T-helper 9 cell (primary cell): ENCODE measurements around the gene CHCHD6.

Source experiments
- DNase-seq: peaks from one replicate; pipeline ENCODE4 v3.0.0-alpha.2; 2020

The CHCHD6 gene

DNA sequence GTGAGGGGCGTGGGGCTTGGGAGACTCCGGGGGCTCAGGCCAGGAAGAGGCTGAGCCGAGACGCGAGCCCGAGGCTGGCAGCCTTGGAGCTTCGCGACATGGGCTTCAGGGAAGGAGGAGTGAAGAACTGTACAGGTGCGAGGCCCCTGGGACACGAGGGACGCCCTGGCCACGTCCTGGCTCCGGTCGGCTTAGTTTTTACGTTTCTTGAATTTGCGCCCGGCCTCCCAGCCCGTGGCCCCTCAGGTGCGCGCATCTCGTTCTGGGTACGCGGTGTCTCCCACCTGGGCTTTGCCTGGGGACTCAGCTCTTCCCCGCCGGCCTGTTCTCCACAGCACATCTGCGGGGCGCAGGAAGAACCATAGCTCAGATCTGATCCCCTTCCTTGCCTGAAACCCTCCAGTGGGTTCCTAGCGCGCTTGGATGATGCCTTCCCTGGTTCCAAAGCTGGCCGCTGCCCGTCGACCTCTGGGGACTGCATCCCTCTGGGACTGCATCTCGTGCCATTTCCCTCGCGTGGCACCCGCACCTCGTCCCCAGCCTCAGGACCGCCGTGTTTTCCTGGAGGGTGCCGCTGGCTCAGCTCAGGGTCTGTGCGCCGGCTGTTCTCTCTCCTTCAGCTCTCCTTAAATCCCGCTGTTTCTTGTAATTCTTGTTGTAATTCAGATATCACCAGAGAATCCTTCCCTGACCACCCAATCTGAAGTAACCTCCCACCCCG lies 614 bp downstream of the CHCHD6 start:
- DNase-seq, result no peak

DNA sequence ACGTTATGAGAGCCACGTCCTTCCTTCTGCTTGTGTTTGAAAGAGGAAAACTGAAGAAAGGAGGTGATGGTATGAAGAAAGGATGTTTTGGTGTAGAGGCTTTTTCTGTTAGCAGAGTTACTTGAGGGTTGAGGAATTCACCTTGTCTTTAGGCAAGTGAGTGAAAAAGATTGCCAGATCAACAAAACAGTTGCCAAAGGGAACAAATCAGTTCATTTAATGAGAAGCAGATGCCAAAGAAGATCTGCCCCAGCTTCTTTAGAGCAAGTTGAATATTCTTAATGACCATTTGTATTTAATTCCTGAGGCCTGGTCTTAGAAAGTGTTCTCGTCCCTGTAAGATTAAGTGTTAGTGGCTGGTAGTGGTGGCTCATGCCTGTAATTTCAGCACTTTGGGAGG lies 2.6 kb downstream of the CHCHD6 start:
- no peak for DNase-seq

GRCh38 chr3:126711121-126711760 lies 7.2 kb downstream of the CHCHD6 start:
- DNase-seq, result no peak

DNA sequence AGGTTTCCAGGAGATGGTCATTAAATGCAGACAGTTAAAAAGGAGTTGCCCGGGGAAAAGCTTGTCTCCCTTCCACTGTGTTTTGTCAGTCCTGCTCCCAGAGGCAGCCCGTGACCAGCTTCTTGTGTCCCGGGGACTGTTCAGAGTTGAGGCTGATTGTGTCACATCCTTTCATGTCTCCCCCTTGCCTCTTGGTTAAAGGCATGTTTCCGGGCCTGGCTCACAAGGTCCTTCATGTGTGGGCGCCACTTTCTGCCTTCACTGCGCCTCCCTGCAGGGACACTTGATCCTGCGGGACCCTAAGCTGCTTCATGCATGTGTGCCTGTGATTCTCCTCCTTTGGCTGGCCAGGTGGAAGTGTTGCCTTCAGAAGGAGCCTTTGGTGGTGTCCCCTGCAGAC lies 9.2 kb downstream of the CHCHD6 start:
- DNase-seq, result no peak

- DNase-seq, result no peak
Measured at GRCh38 chr3:126714276-126714900, 10.3 kb downstream of the CHCHD6 start.

DNA sequence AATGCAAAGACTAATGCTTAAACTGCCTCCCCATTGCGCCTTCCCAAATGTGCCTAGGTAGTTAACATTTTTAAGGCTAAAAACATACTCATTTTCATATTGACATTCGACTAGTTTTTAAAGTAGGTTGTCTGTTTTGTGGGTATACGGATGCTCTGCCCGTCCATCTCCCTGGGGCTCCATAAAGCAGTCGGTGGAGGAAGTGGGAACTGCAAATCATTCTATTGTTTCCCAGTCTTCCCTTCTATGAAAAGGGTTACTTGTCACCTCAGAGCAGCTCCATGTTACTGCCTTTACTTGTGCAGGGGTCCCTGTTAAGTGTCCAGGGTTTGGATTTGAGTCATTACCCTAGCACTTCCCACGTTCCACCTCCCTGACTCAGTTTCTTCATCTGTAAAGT lies 10.9 kb downstream of the CHCHD6 start:
- DNase-seq, result no peak

DNA sequence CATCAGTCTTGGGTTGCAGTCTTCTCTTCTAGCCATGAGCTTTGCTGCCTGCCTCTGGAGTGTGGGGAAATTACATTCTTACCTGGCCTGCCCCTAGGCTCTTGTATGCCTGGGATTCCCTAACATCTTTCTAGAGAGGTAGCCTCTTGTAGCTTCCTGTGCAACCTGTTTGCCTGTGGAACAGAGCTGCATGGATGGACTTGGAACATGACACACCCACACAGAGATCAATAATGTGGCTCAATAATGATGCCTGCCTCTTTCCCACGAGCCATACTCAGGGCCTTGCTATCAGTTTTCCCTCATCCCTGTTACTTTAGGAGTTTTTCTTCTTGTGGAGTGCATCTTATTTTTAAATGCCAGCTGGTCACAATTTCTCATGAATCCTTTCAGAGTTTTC lies 11.4 kb downstream of the CHCHD6 start:
- no peak for DNase-seq

DNA sequence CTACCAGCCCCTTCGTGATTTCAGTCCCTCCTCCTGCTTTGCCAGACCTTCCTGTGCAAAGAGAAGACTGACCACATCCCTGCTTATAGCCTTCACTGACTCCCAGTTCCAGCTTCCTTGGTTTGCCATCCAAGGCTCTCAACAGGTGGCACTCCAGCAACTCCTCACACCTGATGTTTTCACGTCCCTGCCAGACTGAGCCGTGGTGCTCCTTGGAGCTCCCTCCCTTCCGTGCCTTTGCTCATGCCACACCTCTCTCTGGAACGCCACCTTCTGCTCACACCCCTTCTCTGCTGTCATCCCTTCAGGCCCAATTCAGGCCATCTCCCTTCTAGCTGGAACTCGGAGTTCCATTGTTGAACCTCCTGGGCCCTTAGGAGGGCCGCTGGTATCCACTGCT lies 12.0 kb downstream of the CHCHD6 start:
- DNase-seq, result no peak

DNA sequence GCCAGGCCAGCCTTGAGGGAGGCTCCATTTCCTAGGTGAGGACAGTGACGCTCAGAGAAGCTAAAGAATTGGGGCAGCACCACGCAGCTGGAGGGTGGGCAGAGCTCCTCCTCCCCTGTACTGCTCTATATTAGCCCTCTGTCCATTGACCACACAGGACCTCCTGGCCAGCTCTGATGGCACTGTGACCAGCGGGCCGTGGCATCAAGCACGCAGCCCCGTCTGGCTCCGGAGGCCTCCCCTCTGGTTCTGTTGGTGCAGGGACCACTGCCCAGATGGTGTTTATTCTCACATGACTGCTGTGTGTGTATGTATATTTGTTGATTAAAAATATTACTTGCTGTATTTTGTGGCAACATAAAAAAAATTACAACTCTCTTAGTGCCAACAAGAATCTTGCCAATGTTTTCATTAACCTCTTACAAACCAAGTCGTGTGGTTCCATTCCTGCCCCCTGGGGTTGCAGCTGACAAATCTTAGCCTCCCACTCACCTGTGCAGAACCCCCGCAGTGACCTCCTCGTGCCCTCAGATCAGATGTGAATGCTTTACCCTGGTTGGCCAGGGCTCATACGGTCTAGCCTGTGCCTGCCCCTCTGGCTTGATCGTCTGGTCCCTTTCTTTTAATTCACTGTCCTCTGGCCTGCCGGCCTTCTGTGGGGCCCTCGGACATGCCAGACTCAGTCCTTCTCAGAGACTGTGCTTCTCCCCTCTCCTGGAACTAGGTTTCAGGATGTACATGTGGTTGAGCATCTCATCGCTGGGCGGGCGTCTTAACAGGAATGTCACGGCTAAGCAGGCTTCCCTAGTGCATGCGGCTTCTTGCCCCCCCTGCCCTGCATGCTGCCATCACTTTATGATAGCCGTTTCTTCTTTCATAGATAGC lies 14.8 kb downstream of the CHCHD6 start:
- DNase-seq, result no peak

GRCh38 chr3:126720596-126720995 lies 16.6 kb downstream of the CHCHD6 start:
- DNase-seq, result no peak

GRCh38 chr3:126721246-126721645 lies 17.2 kb downstream of the CHCHD6 start:
- DNase-seq, result no peak

- DNase-seq, result no peak
Measured at GRCh38 chr3:126723237-126723636, 19.2 kb downstream of the CHCHD6 start.

- no peak for DNase-seq
Measured at GRCh38 chr3:126723801-126724200, 19.8 kb downstream of the CHCHD6 start.

DNA sequence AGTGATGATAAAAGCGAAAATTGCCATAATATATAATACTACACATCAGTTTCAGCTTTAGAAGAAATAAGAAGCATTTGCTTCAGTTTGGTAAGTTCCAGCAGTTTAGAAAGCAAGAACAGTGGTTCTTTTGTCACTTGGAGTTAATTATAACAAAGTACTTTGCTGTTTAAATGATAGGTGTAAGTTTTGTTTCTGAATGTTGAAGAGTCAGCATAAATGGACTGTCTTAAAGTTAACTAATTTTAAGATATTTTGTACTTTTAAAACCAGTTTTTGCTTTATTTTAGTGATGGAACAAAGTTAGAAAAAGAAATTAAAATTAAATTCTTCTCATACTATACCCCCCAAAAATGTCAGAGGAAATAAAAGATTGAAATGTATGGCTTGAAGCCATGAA lies 24.6 kb downstream of the CHCHD6 start:
- no peak for DNase-seq

DNA sequence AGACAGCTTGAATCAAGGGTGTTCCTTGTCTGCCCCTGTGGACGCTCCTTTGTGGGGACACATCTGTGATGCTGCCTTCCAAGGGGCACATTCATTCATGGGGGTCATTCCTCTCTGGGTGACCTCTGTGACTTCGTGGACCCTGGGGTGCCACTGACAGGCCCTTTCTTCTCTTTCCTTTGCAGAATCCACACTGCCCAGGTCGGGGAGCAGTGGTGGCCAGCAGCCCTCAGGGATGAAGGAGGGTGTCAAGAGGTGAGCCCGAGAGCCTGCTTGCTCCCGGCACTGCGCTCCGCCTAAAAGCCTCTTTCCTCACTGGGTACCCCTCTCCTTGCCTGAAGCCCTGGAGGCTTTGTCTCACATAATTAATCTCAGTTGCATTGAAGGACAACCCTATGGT lies 26.3 kb downstream of the CHCHD6 start:
- DNase-seq, result no peak

- no peak for DNase-seq
Measured at GRCh38 chr3:126731044-126731443, 27.0 kb downstream of the CHCHD6 start.

DNA sequence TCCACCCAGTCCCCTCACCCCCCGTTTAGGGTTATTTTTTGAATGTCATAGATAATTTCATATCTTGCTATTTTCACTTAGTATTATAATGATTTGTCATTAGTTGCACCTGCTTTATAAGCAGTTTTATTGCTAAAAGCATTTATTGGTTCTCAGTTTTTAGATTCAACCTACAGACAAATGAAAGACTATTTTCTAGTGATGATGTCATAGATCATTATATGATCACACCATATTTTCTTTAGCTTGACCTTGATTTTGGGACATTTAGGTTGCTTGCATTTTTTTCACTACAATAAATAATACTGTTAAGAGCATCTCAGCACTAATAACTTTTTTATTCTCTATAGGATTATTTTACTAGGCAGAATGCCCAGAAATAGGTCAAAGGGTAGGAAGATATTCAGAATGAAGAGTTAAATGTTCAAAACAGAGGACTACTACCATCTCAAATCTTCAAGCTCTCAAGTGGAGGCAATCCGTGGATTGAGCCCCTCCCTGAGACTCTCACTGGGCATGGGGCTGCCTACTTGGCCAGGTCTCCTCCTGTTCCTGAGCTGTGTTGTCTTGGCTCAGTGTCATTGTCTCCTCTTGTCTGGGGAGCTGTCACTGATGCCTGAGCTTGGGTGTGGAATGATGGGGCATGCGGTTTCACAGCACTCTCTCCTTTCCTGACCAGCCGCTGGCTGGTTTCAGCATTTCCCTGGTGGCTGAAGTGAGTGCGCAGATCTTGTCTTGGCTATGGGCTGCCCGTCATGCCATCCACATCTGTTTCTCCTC lies 28.4 kb downstream of the CHCHD6 start:
- no peak for DNase-seq

DNA sequence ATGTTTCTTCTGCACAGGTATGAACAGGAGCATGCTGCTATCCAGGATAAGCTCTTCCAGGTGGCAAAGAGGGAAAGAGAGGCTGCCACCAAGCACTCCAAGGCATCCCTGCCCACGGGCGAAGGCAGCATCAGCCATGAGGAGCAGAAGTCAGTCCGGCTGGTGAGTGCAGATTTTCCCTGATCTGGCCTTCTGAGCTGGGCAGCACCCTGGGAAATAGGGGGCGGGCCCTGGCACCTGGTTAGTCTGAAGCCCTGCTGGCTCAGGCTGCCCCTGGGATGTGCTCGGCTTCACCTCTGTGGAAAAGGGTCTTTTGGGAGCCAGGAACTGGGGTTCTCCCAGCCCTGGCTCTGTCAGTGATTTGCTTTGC lies 29.0 kb downstream of the CHCHD6 start:
- DNase-seq, result no peak

- DNase-seq, result no peak
Measured at GRCh38 chr3:126734106-126734723, 30.2 kb downstream of the CHCHD6 start.

GRCh38 chr3:126737527-126737926 lies 33.5 kb downstream of the CHCHD6 start:
- no peak for DNase-seq

DNA sequence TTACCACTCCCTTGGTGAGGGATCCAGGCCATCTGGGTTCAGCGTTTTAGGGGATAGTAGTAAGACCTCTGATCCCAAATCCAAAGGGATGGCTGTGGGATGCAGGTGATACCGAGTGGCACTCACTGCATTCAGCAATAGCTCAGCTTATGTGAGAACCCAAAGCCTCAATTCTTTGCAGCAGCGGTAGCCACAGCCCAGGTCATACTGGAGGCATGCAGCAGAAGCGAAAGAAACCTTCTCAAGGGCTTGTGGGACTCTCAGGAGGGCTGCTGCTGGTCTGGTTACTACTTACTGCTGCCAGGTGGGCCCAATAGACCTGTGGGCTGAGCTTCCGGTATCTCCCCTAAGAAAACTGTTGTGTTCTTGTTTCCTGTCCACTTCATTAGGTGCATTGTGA lies 38.0 kb downstream of the CHCHD6 start:
- no peak for DNase-seq

GRCh38 chr3:126743350-126743749 lies 39.3 kb downstream of the CHCHD6 start:
- no peak for DNase-seq
